ENCODE results near the gene GABARAP.

The GABARAP gene

DNA sequence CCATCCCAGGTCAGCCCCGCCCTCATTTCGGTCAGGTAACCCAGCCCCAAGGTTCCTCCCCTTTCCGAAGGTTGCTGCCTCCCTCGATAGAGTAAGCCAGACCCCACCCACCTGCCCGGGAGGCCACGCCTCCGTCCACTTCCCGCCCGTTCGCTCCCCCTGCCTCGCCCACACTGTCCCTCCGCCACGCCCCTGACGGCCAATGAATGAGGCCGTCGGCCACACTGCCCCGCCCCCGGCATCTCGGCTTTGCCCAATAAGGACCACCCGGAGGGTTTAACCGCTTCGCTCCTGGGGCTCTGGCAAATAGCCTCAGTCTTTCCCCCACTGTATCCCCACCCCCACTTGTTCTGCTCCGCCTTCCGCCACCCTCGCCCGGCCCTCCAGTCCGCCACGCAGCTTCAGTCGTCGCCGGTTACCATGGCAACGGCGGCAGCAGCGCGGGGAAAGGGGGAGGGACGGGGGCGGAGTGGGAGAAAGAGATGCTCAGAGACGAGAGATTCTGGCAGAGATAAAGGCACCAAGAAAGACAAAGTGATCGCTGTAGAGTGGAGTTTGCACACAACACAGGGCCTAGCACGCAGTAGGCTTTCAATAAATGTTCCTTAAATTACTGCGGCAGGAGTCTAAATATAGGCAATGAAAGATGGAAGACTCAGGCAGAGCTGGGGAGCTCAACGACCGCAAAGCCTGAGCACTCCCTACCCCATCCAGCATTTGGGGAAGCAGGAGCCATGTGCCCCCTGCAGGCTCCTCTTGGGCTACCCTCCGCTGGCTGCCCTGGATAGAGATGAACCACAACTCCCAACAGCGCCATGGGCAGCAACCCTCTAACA lies 27.7 kb downstream of the GABARAP start:
- H3F3A ChIP-seq (ENCODE audit: insufficient read depth, low read length): no peaks in the 10 kb centered on the region
- no peaks in the 10 kb centered on the region for H3K36me3 ChIP-seq (ENCODE audit: insufficient read depth, low read length)
- H3K4me2 ChIP-seq (ENCODE audit: low read length): peak overlapping the region; percentile 63
- H3K79me2 ChIP-seq (ENCODE audit: insufficient read depth, low read length): no peaks in the 10 kb centered on the region
- H3K27ac ChIP-seq (ENCODE audit: low read depth, low read length, poor library complexity, severe bottlenecking): no peak overlapping the region
- no peaks in the 10 kb centered on the region for H4K20me1 ChIP-seq (ENCODE audit: insufficient read depth, low read length)
- no peak overlapping the region for H2AFZ ChIP-seq (ENCODE audit: low read length)
- peaks cover 30% of the 10 kb centered on the region for H3K4me1 ChIP-seq (ENCODE audit: insufficient read depth, low read length, severe bottlenecking)
- no peaks in the 10 kb centered on the region for H3K9me2 ChIP-seq (ENCODE audit: low read depth, low read length)
- H3K9ac ChIP-seq (ENCODE audit: low read length): no peak overlapping the region
- peak overlapping the region; percentile 49 for H3K4me3 ChIP-seq (ENCODE audit: low read depth, low read length, poor library complexity, severe bottlenecking)
- TF ChIP-seq EZH2 (IDR thresholded peaks at IDR 0.05; ENCODE audit: borderline replicate concordance, low read length): no peak
- peak; percentile 47 for TF ChIP-seq CTCF (IDR thresholded peaks at IDR 0.05; ENCODE audit: low read length)
- no peaks in the 10 kb centered on the region for H3K9me3 ChIP-seq (ENCODE audit: low read length)
- no peaks in the 10 kb centered on the region for H3K27me3 ChIP-seq (ENCODE audit: insufficient read depth, low read length)

DNA sequence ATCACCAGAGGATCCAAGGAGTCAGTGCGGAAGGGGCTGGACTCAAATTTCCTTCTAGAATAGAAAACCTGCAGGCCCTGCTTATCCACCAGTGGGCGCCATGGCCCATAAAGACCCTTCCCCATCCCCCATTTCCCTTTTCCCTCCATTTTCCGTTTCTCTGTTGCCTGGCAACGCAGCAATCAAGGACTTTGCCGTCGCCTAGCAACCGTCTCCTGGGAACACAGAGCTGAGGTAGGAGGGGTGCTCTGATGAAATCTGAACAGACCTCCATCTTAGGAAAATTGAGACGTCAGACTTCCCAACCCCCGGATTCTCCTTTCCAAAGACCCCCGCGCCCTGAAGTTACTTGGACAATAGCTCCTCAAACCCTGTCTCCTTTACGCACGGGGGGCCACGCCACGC lies 28.4 kb downstream of the GABARAP start:
- Histone ChIP-seq H3K4me1 (ENCODE audit: insufficient read depth, low read length, severe bottlenecking) (peaks cover 24% of the 10 kb centered on the region), H3K4me2 (ENCODE audit: low read length) (peak overlapping the region; percentile 57), H3K36me3 (ENCODE audit: insufficient read depth, low read length) (no peaks in the 10 kb centered on the region), H3K9me2 (ENCODE audit: low read depth, low read length) (no peaks in the 10 kb centered on the region), H2AFZ (ENCODE audit: low read length) (no peak overlapping the region), H3K27ac (ENCODE audit: low read depth, low read length, poor library complexity, severe bottlenecking) (no peak overlapping the region), H4K20me1 (ENCODE audit: insufficient read depth, low read length) (no peaks in the 10 kb centered on the region), H3K79me2 (ENCODE audit: insufficient read depth, low read length) (no peaks in the 10 kb centered on the region), H3K27me3 (ENCODE audit: insufficient read depth, low read length) (no peaks in the 10 kb centered on the region), H3F3A (ENCODE audit: insufficient read depth, low read length) (no peaks in the 10 kb centered on the region), H3K9ac (ENCODE audit: low read length) (no peak overlapping the region), H3K9me3 (ENCODE audit: low read length) (no peaks in the 10 kb centered on the region), H3K4me3 (ENCODE audit: low read depth, low read length, poor library complexity, severe bottlenecking) (peak overlapping the region; percentile 49)
- TF ChIP-seq CTCF (IDR thresholded peaks at IDR 0.05; ENCODE audit: low read length): peak; percentile 63
- no peak for TF ChIP-seq EZH2 (IDR thresholded peaks at IDR 0.05; ENCODE audit: borderline replicate concordance, low read length)

DNA sequence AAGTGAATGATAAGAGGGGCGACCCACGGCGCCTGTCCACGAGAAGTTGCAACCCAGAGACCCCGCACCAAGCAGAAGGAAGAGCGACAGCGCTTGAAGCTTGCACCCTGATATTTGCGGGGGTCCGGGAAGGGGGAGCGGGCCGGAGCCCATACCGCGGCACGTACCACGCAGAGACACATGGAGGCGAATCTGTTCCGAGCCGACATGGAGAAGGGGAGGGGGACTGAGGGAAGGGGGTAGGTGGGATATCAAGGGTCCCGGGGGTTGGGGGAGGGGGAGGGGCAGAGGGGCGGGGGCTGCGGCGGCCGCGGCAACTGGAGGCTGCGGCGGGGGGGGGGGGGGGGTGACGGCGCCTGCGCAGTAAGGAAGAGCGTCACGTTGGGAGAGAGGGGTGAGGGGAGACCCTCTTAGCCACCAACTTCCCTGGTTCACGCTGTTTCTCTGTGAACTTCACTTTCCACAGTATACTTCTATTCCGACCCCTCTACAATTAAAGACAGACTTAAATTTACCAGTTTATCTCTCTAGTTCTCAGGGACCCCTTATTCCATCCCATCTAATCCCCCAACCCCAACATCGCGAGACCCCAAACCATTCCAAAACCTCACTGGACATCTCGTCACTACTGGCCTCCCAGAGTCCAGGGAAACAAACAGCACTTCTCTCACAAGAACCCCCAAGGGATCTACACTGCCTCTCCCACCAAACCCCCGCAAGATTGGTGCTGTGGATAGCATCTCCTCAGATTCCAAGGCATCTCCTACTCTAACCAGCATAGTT lies 30.6 kb downstream of the GABARAP start:
- no peaks in the 10 kb centered on the region for H3K79me2 ChIP-seq (ENCODE audit: insufficient read depth, low read length)
- H3F3A ChIP-seq (ENCODE audit: insufficient read depth, low read length): no peaks in the 10 kb centered on the region
- H3K9ac ChIP-seq (ENCODE audit: low read length): no peak overlapping the region
- H3K27ac ChIP-seq (ENCODE audit: low read depth, low read length, poor library complexity, severe bottlenecking): no peak overlapping the region
- H3K9me3 ChIP-seq (ENCODE audit: low read length): no peaks in the 10 kb centered on the region
- no peaks in the 10 kb centered on the region for H4K20me1 ChIP-seq (ENCODE audit: insufficient read depth, low read length)
- no peak overlapping the region for H2AFZ ChIP-seq (ENCODE audit: low read length)
- H3K9me2 ChIP-seq (ENCODE audit: low read depth, low read length): no peaks in the 10 kb centered on the region
- no peaks in the 10 kb centered on the region for H3K27me3 ChIP-seq (ENCODE audit: insufficient read depth, low read length)
- H3K4me1 ChIP-seq (ENCODE audit: insufficient read depth, low read length, severe bottlenecking): peaks cover 14% of the 10 kb centered on the region
- H3K36me3 ChIP-seq (ENCODE audit: insufficient read depth, low read length): no peaks in the 10 kb centered on the region
- TF ChIP-seq CTCF (IDR thresholded peaks at IDR 0.05; ENCODE audit: low read length) (no peak), EZH2 (IDR thresholded peaks at IDR 0.05; ENCODE audit: borderline replicate concordance, low read length) (no peak)
- no peak overlapping the region for H3K4me2 ChIP-seq (ENCODE audit: low read length)
- H3K4me3 ChIP-seq (ENCODE audit: low read depth, low read length, poor library complexity, severe bottlenecking): no peak overlapping the region

All from OCI-LY1 (cell line).